ENCODE measurements around the gene PIK3R6.

Gene PIK3R6, protein sequence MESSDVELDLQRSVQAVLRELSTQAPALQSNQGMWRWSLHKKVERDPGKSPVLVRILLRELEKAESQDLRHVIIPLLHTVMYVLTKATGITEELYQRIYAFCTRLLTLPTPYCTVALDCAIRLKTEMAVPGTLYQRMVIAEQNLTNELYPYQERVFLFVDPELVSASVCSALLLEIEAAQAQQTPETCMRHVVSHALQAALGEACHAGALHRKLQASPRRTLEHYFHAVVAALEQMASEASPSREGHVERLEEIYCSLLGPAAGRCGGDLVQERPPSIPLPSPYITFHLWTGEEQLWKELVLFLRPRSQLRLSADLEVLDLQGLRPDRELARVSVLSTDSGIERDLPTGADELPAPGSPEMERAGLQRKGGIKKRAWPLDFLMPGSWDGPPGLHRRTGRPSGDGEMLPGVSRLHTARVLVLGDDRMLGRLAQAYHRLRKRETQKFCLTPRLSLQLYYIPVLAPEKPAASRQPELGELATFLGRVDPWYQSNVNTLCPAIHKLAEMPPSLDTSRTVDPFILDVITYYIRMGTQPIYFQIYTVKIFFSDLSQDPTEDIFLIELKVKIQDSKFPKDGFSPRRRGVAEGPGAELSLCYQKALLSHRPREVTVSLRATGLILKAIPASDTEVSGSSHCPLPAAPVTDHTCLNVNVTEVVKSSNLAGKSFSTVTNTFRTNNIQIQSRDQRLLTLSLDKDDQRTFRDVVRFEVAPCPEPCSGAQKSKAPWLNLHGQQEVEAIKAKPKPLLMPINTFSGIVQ

GRCh38 chr17:8867361-8867981 lies at the start of gene PIK3R6:
Gene PIK3R6 (minus strand): TSS chr17:8867674. CDS start chr17:8849794, 17,880 bp downstream.
- no peak for DNase-seq (ENCODE audit: low read depth)
- H3K4me3 ChIP-seq (ENCODE audit: low read depth, low read length) = no peak within 1 kb of the TSS

DNA sequence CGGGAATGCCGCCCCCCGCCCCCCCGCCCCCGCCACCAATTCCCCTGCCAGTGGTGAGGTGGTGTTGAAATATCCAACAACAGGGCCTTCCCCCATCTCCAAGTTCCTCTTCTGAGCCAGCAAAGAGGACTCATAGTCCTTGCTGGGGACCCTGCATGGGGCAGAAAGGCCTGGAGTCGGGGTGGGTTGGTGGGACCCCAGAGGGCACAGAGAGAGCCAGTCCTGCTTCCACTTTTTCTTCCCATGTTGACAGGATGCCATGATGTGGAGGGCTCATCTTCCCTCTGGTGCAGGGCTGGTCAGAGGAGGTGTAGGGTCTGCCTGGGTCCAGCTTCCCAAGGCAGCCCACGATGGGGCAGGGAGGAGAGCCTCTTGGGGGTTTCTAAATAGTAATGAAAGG lies 49.0 kb upstream of the PIK3R6 start:
- H3K4me3 ChIP-seq (ENCODE audit: low read depth, low read length) = no peak overlapping the region
- DNase-seq (ENCODE audit: low read depth) = no peak

- no peak overlapping the region for H3K4me3 ChIP-seq (ENCODE audit: low read depth, low read length)
- DNase-seq (ENCODE audit: low read depth) = no peak
Measured at GRCh38 chr17:8914554-8914953, 47.1 kb upstream of the PIK3R6 start.

DNA sequence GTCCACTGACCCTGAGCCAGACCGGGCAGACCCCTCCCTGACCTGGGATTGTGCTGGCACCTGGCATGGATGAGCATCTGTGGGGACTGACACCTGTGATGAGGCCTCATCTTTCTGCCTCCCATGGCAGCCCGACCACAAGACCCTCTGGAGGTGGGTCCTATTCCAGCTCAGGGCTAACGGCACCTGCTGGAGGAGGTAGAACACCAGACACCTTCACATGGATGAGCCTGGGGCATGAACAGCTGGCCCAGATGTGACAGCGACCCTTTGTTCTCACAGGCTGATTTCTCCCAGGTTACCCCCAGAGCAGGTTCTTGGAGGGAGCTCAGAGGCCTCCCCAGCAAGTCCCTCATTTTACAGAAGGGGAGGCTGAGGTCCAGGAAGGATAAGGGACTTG lies 46.4 kb upstream of the PIK3R6 start:
- H3K4me3 ChIP-seq (ENCODE audit: low read depth, low read length) = no peak overlapping the region
- DNase-seq (ENCODE audit: low read depth) = no peak

DNA sequence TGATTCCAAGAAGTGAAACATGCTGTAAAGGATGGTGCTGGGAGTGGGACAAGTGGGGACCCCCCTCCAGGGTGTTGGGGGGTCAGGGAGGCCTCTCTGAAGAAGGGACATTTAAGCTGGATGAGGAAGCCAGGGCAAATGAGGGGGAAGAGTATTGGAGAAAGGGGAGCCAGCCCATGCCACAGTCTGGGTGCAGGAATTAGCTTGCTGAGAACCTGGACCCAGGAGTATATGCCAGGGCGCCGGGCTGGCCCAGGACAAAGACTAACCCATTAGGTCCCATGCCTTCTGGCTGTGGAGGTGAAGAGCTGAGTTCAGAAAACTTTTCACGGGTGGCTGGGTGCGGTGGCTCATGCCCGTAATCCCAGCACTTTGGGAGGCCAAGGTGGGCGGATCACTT lies 45.6 kb upstream of the PIK3R6 start:
- no peak for DNase-seq (ENCODE audit: low read depth)
- no peak overlapping the region for H3K4me3 ChIP-seq (ENCODE audit: low read depth, low read length)

- H3K4me3 ChIP-seq (ENCODE audit: low read depth, low read length) = no peak overlapping the region
- no peak for DNase-seq (ENCODE audit: low read depth)
Measured at GRCh38 chr17:8912084-8912981, 44.9 kb upstream of the PIK3R6 start.

GRCh38 chr17:8910969-8911604 lies 43.6 kb upstream of the PIK3R6 start:
- no peak overlapping the region for H3K4me3 ChIP-seq (ENCODE audit: low read depth, low read length)
- DNase-seq (ENCODE audit: low read depth) = no peak

DNA sequence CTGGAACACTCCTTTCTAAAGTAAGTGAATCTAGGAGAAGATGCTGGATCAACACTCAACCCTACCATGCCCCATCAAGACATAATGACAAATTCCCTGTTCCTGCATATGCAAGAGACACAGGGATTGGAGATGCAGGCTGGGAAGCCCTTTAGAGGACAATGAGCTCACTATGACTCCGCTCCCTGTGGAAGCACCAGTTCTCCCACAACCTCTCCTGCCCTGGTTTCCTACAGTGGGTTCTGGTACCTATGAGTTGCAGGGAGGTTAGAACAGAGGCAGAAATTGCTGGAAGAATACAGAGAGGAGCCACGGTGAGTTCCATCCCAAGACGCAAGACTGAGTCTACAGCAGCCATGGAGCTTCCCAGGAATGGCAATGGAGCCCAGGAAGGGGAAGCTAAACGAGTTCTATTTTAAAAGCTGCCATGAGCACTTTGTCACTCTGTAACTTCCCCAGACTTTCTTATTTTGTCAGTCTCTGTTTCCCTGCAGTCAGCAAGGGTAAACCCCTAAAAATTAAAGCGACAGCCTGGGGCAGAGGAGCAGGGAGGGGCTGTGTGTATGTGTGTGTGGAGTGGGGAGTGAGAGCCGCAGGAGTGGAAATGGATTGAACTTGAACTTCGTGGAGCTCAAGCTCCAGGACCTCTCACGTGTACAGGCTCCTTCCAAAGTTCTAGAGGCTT lies 42.3 kb upstream of the PIK3R6 start:
- H3K4me3 ChIP-seq (ENCODE audit: low read depth, low read length) = no peak overlapping the region
- no peak for DNase-seq (ENCODE audit: low read depth)

- H3K4me3 ChIP-seq (ENCODE audit: low read depth, low read length) = no peak overlapping the region
- no peak for DNase-seq (ENCODE audit: low read depth)
Measured at GRCh38 chr17:8905331-8905730, 37.9 kb upstream of the PIK3R6 start.

DNA sequence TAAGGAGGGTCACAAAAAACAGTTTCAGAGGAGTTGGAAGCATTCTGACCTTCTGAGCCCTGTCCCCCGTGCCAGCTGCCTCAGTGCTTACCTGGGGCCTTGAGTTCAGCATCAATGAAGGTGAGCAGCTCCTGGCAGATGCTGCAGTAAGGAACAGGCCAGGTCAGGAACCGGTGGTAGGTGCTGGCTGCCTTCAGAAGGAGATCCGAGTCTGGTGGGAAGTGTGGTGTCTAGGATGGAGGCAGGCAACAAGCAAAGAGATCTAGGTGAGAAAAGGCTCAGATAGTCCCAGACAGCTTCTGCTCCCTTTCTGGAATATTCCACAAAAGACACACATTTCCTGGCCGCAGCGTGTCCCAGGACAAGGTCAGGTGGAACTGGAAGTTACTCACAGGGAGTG lies 37.2 kb upstream of the PIK3R6 start:
- no peak for DNase-seq (ENCODE audit: low read depth)

DNA sequence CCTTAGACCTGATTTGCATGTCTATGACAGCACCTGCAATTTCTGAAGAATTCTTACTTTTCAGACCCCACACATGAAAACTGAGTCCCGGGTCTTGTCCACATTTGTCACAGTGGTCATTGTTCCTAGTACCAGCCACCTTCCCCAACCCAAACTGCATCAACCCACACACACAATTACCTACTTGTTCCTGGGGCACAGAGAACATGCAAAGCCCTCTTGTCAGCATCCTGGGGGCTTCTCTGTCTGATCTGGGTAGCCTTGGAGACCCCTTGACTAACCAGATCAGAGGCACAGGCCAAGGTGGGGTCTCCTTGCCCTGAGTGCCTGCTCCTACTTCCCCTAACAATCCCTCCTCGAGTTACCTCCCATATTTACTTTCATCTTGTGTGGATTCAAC lies 36.7 kb upstream of the PIK3R6 start:
- H3K4me3 ChIP-seq (ENCODE audit: low read depth, low read length) = no peak overlapping the region
- DNase-seq (ENCODE audit: low read depth) = no peak

More for the DNA sequence above, 37.2 kb upstream of the PIK3R6 start:
- no peak overlapping the region for H3K4me3 ChIP-seq (ENCODE audit: low read depth, low read length)

DNA sequence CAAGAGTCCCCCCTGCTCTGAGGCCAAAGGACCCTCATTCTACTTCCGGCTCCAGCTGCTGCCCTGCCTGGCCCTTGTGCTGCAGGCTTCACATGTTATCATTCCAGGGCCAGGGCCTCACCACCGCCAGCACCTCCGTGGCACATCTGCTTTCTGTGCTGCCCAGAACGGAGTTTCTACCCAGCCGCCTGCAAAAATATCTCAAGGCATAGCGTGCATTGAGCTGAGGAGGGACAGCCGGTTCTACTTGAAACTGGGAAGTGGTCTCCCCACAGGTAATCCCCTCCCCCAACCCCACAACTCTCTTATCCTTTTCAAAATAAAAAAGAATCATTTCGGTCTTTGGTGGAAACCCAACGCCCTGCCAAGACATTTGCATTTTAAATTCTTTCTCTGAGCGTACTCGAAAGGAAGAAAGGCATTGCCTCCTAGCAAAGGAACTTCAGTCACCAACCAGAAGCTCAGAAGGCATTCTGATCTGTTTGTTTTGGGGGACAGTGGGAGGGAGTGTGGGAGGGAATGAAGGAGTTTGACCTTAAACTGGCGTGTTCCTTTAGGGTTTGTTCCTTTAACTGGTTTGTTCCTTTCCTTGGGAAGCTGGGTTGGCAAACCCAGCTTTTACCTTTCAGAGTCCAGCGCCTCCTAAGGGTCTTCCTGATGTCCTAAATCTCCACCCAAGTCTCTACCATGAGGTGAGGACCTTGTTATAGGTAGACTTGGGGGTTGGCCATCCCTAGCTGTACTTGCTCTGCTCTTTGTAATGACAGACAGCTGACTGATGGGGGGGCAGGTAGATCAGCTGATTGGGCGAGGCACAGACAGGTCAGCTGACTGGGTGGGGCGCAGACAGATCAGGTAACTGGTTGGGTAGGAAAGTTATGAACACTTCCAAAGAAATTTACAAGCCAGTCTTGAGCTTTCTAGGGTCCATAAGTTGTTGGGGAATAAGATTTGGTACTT lies 33.4 kb upstream of the PIK3R6 start:
- no peak for DNase-seq (ENCODE audit: low read depth)
- no peak overlapping the region for H3K4me3 ChIP-seq (ENCODE audit: low read depth, low read length)

DNA sequence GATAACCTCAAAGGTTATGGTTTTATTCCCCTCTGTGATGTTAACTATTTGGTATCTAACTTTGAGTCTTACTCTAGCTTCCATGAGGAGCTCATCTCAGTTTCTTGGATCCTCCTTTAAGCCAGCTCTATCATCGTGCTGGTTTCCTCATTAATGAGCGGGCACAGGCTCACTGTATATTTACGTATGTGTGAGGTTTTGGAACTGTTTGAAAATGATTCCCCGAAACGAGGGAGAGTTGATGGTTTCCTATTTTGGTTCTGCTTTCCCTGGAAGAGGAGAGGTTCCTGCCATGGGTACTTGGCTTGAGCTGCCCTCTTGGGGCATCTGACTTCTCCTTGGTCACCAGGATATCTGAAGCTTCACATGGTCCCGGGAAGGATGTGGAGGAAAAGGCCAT lies 32.7 kb upstream of the PIK3R6 start:
- no peak overlapping the region for H3K4me3 ChIP-seq (ENCODE audit: low read depth, low read length)
- DNase-seq (ENCODE audit: low read depth) = no peak

DNA sequence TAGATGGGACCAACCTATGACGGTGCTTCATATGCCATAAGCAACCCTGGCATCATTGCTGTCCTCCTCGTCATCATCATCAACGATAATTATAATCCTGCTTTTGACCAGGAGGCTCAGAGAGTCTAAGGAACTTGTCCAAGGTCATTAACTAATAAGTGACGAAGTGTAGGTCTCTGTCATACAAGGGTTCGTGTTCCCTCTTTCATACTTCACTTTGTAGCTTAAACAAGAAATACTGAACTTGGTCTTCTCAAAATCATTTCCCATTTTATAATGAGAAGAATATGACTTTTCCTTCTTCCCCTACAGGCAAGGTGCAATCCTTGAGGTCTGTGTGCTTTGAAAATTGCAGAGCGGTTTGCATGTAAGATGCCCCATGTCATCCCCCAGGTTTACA lies 31.2 kb upstream of the PIK3R6 start:
- DNase-seq (ENCODE audit: low read depth) = no peak

GRCh38 chr17:8898126-8898525 lies 30.7 kb upstream of the PIK3R6 start:
- DNase-seq (ENCODE audit: low read depth) = no peak
- H3K4me3 ChIP-seq (ENCODE audit: low read depth, low read length) = no peak overlapping the region

More for the DNA sequence above, 31.2 kb upstream of the PIK3R6 start:
- H3K4me3 ChIP-seq (ENCODE audit: low read depth, low read length) = no peak overlapping the region

- DNase-seq (ENCODE audit: low read depth) = no peak
- H3K4me3 ChIP-seq (ENCODE audit: low read depth, low read length) = no peak overlapping the region
Measured at GRCh38 chr17:8896641-8897635, 29.5 kb upstream of the PIK3R6 start.

Data from skeletal muscle cell (primary cell).